Bronchial epithelial cell (primary cell): ENCODE data around the gene NSUN5. TPM values are rescaled to one million over a fixed set of nuclear protein-coding genes. Genes with fewer than 3 reads are reported as not detected.
"Not testable (repeated sequence)": the region's sequence is repeated elsewhere in the genome, so short reads cannot be mapped to it uniquely, and the experiment has no call there.

Experiments
- DNase-seq: peaks from one replicate; pipeline ENCODE4 v3.0.0-alpha.2; 2010; ENCODE audit warnings: low read depth
- FAIRE-seq: peaks from 2 replicates; lab custom pipeline; 2011; peaks lifted over from hg19 to GRCh38; lab: Jason Lieb, UNC
- H3K27me3 ChIP-seq: 2 replicates; pipeline ENCODE4 v1.5.1; 2011; ENCODE audit warnings: low read length; ENCODE audit not compliant: control insufficient read depth, insufficient read depth
- H3K36me3 ChIP-seq: 2 replicates; pipeline ENCODE4 v1.5.1; 2011; ENCODE audit warnings: low read length; ENCODE audit not compliant: control insufficient read depth, insufficient read depth
- H3K4me3 ChIP-seq: 2 replicates; pipeline ENCODE4 v1.5.1; 2011; ENCODE audit warnings: mild to moderate bottlenecking, low read depth, low read length, control low read depth
- total RNA-seq: library from RNA; depleted of rRNA; stranded (reverse); fragments of >200 nt; gene quantifications from 2 replicates; pipeline ENCODE4 v1.2.1, GENCODE V29; 2014

Gene NSUN5
- total RNA-seq, 1 donor from 2014 or later = 50.0 TPM

DNA sequence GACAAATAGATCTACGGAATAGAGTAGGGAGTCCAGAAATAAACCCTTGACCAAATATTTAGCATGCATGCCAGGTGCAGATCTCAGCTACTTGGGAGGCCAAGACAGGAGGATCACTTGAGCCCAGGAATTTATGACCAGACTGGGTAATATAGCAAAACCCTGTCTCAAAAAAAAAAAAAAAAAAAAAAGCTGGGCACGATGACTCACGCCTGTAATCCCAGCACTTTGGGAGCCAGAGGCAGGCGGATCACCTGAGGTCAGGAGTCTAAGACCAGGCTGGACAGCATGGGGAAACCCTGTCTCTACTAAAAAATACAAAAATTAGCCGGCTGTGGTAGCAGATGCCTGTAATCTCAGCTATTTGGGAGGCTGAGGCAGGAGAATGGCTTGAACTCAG is 31.4 kb downstream of the NSUN5 start:
- H3K27me3 ChIP-seq, H3K4me3 ChIP-seq, FAIRE-seq, DNase-seq, H3K36me3 ChIP-seq: not testable (repeated sequence)

- FAIRE-seq, H3K36me3 ChIP-seq, DNase-seq, H3K4me3 ChIP-seq, H3K27me3 ChIP-seq: not testable (repeated sequence)
Observed at GRCh38 chr7:73267813-73268212, 40.8 kb downstream of the NSUN5 start.

DNA sequence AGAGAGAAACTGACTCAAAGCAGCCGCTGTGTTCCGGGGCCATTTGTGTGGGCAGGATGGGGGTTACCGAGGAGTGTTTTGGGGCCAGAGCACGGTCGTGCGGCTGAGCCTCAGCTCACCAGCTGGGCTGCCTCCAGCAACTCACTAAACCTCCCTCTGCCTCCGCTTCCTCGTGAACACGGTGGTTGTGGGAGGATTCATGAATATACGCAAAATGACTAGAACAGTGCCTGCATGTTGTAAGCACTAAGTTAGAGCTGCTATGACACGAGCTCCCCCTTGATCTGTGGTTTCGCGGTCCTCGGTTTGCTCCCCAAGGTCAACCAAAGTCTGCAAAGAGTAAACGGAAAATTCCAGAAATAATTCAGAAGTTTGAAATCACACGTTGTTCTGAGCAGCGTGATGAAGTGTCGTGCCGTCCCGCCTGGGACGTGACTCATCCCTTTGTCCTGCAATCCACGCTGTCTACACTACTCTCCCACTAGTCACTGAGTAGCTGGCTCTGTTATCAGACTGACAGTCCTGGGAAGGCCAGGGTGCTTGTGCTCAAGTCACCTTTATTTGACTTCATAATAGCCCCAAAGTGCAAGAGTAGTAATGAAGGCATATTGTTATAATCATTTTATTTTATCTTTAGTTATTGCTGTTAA is 41.8 kb downstream of the NSUN5 start:
- H3K4me3 ChIP-seq = not testable (repeated sequence)

GRCh38 chr7:73262416-73262815 is 46.2 kb downstream of the NSUN5 start:
- not testable (repeated sequence) for FAIRE-seq, H3K27me3 ChIP-seq, H3K4me3 ChIP-seq, H3K36me3 ChIP-seq, DNase-seq

More for the DNA sequence above, 41.8 kb downstream of the NSUN5 start:
- not testable (repeated sequence) for H3K36me3 ChIP-seq, H3K27me3 ChIP-seq, DNase-seq, FAIRE-seq

Other genes starting within 250 kb of the NSUN5 start
- not detected in 2 replicates for gene SPDYE9, start 222.8 kb downstream of the NSUN5 start, total RNA-seq
- not detected in 2 replicates for gene TRIM50, start 19.3 kb upstream of the NSUN5 start, total RNA-seq
- not detected in 2 replicates for gene FKBP6, start 19.3 kb upstream of the NSUN5 start, total RNA-seq
- gene FZD9, start 125.0 kb upstream of the NSUN5 start, total RNA-seq = 0.51 and 1.1 TPM in 2 replicates
- gene BAZ1B, start 213.5 kb upstream of the NSUN5 start, total RNA-seq = 42.4 and 55.8 TPM in 2 replicates
- 21.3 and 23.6 TPM in 2 replicates for gene BCL7B, start 248.9 kb upstream of the NSUN5 start, total RNA-seq